ENCODE measurements around the gene SULF2.
"Not testable (repeated sequence)": the region's sequence is repeated elsewhere in the genome, so short reads cannot be mapped to it uniquely, and the experiment has no call there.

Gene SULF2

GRCh38 chr20:47796971-47797370, 11.7 kb upstream of the SULF2 start:
- no peaks in the 10 kb centered on the region for H3K9me3 ChIP-seq (ENCODE audit: insufficient read depth, low read depth, low read length)
- H3K9me2 ChIP-seq (replicated peaks; ENCODE audit: low read depth, low read length), result no peaks in the 10 kb centered on the region
- no peaks in the 10 kb centered on the region for H4K20me1 ChIP-seq (ENCODE audit: insufficient read depth, low read length, poor library complexity, severe bottlenecking)
- H3K27me3 ChIP-seq (ENCODE audit: insufficient read depth, low read length, poor library complexity, severe bottlenecking), result no peaks in the 10 kb centered on the region
- H3F3A ChIP-seq (ENCODE audit: low read depth), result no peaks in the 10 kb centered on the region
- H2AFZ ChIP-seq (ENCODE audit: low read length), result no peak overlapping the region
- H3K9ac ChIP-seq (ENCODE audit: low read depth, low read length, poor library complexity, severe bottlenecking), result no peak overlapping the region
- no peaks in the 10 kb centered on the region for H3K4me1 ChIP-seq (ENCODE audit: insufficient read depth, low read length, poor library complexity, severe bottlenecking)
- no peaks in the 10 kb centered on the region for H3K36me3 ChIP-seq (ENCODE audit: insufficient read depth, low read length)
- H3K4me2 ChIP-seq (ENCODE audit: low read depth, low read length, poor library complexity, severe bottlenecking), result no peak overlapping the region
- TF ChIP-seq CTCF (conservative IDR thresholded peaks at IDR 0.05; ENCODE audit: low read length) (no peak), EZH2phosphoT487 (IDR thresholded peaks at IDR 0.05; ENCODE audit: borderline replicate concordance) (no peak)
- H3K4me3 ChIP-seq (ENCODE audit: low read length, poor library complexity, severe bottlenecking), result no peak overlapping the region
- H3K79me2 ChIP-seq (ENCODE audit: insufficient read depth, low read length), result no peaks in the 10 kb centered on the region

- H3K9ac ChIP-seq (ENCODE audit: low read depth, low read length, poor library complexity, severe bottlenecking), result no peak overlapping the region
- no peaks in the 10 kb centered on the region for H3K27me3 ChIP-seq (ENCODE audit: insufficient read depth, low read length, poor library complexity, severe bottlenecking)
- H3K4me2 ChIP-seq (ENCODE audit: low read depth, low read length, poor library complexity, severe bottlenecking), result no peak overlapping the region
- no peaks in the 10 kb centered on the region for H3K79me2 ChIP-seq (ENCODE audit: insufficient read depth, low read length)
- no peaks in the 10 kb centered on the region for H3K9me2 ChIP-seq (replicated peaks; ENCODE audit: low read depth, low read length)
- no peaks in the 10 kb centered on the region for H3K4me1 ChIP-seq (ENCODE audit: insufficient read depth, low read length, poor library complexity, severe bottlenecking)
- H3F3A ChIP-seq (ENCODE audit: low read depth), result no peaks in the 10 kb centered on the region
- no peak overlapping the region for H2AFZ ChIP-seq (ENCODE audit: low read length)
- H4K20me1 ChIP-seq (ENCODE audit: insufficient read depth, low read length, poor library complexity, severe bottlenecking), result no peaks in the 10 kb centered on the region
- H3K4me3 ChIP-seq (ENCODE audit: low read length, poor library complexity, severe bottlenecking), result no peak overlapping the region
- H3K36me3 ChIP-seq (ENCODE audit: insufficient read depth, low read length), result no peaks in the 10 kb centered on the region
- TF ChIP-seq EZH2phosphoT487 (IDR thresholded peaks at IDR 0.05; ENCODE audit: borderline replicate concordance), result no peak
- no peak for TF ChIP-seq CTCF (conservative IDR thresholded peaks at IDR 0.05; ENCODE audit: low read length)
- no peaks in the 10 kb centered on the region for H3K9me3 ChIP-seq (ENCODE audit: insufficient read depth, low read depth, low read length)
Measured at GRCh38 chr20:47795214-47795907, 10.1 kb upstream of the SULF2 start.

- not testable (repeated sequence) for H3K9me2 ChIP-seq (replicated peaks; ENCODE audit: low read depth, low read length); H3K4me1 ChIP-seq (ENCODE audit: insufficient read depth, low read length, poor library complexity, severe bottlenecking); H3K4me2 ChIP-seq (ENCODE audit: low read depth, low read length, poor library complexity, severe bottlenecking); H3K79me2 ChIP-seq (ENCODE audit: insufficient read depth, low read length); H2AFZ ChIP-seq (ENCODE audit: low read length); H3K9me3 ChIP-seq (ENCODE audit: insufficient read depth, low read depth, low read length); H3F3A ChIP-seq (ENCODE audit: low read depth); H3K27me3 ChIP-seq (ENCODE audit: insufficient read depth, low read length, poor library complexity, severe bottlenecking); H3K9ac ChIP-seq (ENCODE audit: low read depth, low read length, poor library complexity, severe bottlenecking); H3K4me3 ChIP-seq (ENCODE audit: low read length, poor library complexity, severe bottlenecking); H4K20me1 ChIP-seq (ENCODE audit: insufficient read depth, low read length, poor library complexity, severe bottlenecking); H3K36me3 ChIP-seq (ENCODE audit: insufficient read depth, low read length)
Measured at GRCh38 chr20:47794264-47794663, 9.0 kb upstream of the SULF2 start.

- Histone ChIP-seq H2AFZ (ENCODE audit: low read length) (no peak overlapping the region), H3K4me2 (ENCODE audit: low read depth, low read length, poor library complexity, severe bottlenecking) (no peak overlapping the region), H3K9ac (ENCODE audit: low read depth, low read length, poor library complexity, severe bottlenecking) (no peak overlapping the region)
Measured at GRCh38 chr20:47792021-47792618, 6.8 kb upstream of the SULF2 start.

More at GRCh38 chr20:47792021-47792618, 6.8 kb upstream of the SULF2 start:
- no peak overlapping the region for H3K4me3 ChIP-seq (ENCODE audit: low read length, poor library complexity, severe bottlenecking)
- H3K9me3 ChIP-seq (ENCODE audit: insufficient read depth, low read depth, low read length), result no peaks in the 10 kb centered on the region
- H3K9me2 ChIP-seq (replicated peaks; ENCODE audit: low read depth, low read length), result no peaks in the 10 kb centered on the region
- no peaks in the 10 kb centered on the region for H4K20me1 ChIP-seq (ENCODE audit: insufficient read depth, low read length, poor library complexity, severe bottlenecking)
- no peaks in the 10 kb centered on the region for H3K27me3 ChIP-seq (ENCODE audit: insufficient read depth, low read length, poor library complexity, severe bottlenecking)
- TF ChIP-seq CTCF (conservative IDR thresholded peaks at IDR 0.05; ENCODE audit: low read length), result no peak
- no peak for TF ChIP-seq EZH2phosphoT487 (IDR thresholded peaks at IDR 0.05; ENCODE audit: borderline replicate concordance)
- H3K79me2 ChIP-seq (ENCODE audit: insufficient read depth, low read length), result no peaks in the 10 kb centered on the region
- H3K4me1 ChIP-seq (ENCODE audit: insufficient read depth, low read length, poor library complexity, severe bottlenecking), result no peaks in the 10 kb centered on the region
- H3K36me3 ChIP-seq (ENCODE audit: insufficient read depth, low read length), result no peaks in the 10 kb centered on the region
- no peaks in the 10 kb centered on the region for H3F3A ChIP-seq (ENCODE audit: low read depth)
